Fibroblast of upper back skin (primary cell): ENCODE measurements around the gene WNT11.
A peak's percentile ranks its signal among the peaks of the same experiment; 100 is the strongest.

ENCODE experiments used
- DNase-seq: peaks from one replicate; pipeline ENCODE4 v3.0.0-alpha.2; 2013

WNT11 gene

DNA sequence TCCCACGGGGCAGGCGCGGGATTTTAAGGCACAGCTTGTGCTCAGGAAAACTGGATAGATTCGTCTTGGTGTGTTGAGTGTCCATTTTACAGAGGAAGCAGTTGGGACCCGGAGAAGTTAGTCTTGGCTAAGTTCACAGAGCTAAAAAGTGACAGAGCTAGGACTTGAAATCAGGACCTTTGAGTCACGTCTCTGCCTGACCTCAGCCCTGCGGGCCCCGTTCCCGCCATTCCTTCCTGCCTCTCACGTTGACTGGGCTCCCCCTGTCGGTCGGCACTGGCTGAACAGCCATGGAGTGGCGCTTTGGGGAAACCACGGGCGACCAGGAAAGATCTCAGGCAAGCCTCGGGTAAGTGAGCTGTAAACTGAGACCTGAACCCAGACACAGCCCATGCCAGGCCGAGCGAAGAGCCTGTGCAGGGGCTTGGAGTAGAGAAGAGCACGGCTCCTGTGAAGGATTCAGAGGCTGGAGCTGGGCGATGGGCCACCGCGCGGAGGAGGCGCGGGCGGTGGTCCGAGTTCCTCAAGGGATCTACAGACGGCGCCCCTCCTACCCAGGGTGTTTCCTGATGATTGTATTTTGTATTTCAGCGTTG lies 54.1 kb downstream of the WNT11 start:
- peak; percentile 70 for DNase-seq

DNA sequence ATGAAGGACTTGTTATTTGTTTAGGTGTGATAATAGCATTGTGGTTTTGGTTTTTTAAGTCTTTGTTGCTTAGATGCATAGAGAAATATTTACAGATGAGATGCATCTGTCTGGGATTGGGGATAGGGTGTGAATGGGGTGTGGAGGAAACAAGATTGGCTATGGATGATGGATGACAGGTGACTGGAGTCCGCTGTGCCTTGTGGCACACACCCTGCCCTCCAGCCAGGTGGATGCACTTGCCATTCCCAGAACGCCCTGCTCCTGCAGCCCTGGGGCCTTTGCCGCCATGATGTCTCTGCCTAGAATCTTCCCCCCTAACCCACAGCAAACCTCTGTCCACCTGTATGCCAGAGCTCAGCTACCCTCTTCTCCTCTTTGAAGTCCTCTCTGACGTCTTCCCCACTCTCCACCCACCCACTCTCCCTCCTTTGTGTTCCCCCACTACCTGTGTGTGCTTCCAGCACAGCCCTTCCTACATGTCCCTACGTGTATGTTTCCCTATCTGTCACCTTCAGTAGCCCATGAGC lies 54.7 kb downstream of the WNT11 start:
- DNase-seq = no peak

DNA sequence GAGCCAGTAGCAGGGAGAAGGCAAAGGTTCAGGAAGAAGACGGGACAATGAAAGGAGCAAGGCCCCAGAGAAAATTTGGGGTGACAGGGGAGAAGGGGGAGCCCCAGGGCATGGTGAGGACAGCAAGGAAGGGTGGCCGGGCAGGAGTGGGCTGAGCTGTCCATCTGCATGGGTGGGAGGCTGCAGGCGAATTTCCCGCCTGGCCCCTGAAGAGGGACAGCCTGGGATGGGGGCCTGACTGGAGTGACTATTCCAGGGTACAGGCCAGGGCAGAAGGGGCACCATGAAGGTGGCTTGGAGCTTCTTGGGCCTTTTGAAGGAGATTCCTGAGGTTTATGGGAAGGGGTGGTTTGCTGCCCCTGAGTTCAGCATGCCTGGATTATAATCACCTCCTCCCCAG lies 56.2 kb downstream of the WNT11 start:
- no peak for DNase-seq

DNA sequence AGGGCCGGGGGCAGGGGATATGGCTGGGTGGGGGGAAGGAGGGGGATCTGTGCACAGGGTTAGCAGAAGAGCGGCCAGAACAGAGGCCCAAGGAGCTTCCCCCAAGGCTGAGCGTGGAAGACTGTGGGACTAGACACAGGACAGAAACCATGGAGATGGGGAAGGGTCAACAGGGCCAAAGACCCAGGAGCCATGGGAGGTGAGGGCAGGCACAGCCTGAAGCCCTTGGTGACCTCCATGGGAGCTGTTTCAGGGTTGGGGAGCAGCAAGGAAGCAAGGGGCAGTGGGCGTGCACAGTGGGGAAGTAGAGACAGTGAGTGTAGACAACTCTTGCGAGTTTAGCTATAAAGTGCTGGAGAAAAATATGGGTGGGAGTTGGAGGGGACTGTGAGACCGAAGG lies 56.6 kb downstream of the WNT11 start:
- DNase-seq = no peak

DNA sequence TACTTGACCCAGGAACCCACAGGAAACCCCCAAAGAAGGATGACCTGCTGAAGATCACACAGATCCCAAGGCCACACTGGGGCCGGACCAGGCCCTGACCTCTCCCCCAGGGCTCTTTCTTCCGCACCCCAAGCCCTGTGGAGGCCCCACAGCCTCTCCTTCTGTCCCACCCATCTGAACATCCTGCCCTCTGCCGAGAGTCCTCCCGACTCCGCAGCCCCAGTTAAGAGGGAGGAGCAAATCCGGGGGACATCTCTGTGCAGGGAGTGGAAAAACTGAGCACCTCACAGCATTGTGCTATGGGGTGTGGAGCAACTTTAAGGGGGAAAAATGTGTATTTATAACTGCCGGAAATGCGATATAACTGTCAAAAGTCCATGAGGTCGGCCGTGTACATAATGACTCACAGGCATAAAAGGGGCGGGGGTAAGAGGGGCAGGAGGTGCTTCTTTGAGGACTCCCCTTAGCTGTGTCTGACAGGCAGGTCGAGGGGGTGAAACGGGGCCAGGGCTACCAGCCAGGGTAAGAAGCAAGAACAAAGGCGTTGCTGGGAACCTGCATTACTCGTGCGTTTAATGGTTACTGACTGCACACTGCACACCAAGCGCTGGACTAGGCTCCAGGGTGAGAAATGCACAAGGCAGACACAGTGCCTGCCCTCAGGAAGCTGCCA lies 57.2 kb downstream of the WNT11 start:
- no peak for DNase-seq

DNA sequence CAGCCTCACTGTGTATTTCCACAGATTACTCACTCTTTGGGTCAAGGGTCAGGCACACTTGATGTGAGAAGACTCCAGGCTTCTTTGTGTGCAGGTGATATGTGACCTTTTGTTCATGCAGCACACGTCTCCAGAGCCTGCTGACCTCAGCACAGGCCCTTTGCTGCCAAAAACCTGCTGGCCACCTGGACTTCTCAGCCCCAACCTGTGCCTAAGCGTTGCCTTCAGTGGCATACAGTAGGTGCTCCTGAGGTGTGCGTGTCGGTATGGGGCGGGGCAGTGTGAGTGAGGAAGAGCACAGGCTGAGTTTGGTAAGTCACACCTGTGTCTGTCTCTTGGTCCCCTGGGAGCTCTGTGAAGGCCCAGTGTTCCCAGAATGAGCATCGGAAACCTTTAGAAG lies 58.1 kb downstream of the WNT11 start:
- DNase-seq = no peak

DNA sequence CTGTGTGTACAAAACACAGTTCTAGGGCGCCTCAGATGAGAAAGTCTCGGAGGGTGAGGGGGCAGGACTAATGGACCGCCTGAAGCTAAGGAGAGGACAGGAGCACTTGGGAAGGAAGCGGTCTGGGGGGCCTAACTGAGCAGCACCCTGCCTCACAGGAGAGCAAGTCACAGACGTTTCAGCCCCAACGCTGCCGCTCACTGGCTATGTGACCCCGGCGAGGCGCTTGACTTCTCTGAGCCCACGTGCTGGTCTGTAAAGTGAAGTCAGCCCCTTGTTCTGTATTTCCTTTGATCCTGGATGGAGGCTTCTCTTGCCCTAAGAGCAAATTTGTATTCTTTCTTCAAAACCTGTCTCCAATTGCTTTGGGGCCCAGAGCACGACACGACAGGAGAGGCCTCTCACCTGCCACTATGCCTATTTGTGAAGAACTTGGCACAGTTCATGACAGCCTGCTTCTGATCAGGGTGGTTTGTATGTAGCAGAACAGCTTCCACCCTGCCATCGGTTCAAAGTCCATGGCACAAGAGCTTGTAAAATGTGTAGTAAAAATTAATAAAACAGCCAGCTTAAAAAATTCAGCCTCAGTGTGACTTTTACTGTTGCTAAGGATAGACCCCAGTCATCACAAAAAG lies 59.1 kb downstream of the WNT11 start:
- DNase-seq = no peak

DNA sequence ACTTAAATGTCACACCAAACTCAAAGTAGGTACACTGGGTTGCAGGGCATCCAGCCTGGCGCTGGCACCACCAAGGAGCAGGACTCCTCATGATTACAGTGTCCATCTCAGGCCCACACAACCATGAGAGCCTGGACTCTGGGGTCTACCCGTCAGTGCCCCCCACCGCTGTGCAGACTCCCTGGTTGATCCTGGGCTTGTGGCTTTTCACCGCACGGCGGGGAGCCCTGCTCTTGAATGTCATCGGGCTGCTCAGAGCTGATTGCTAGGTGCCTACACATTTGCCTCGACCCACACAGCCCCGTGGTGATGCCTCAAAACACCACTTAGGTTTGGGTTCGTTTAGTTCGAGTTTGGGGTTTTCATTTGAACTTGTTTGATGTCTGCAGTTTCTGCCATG lies 63.0 kb downstream of the WNT11 start:
- no peak for DNase-seq

DNA sequence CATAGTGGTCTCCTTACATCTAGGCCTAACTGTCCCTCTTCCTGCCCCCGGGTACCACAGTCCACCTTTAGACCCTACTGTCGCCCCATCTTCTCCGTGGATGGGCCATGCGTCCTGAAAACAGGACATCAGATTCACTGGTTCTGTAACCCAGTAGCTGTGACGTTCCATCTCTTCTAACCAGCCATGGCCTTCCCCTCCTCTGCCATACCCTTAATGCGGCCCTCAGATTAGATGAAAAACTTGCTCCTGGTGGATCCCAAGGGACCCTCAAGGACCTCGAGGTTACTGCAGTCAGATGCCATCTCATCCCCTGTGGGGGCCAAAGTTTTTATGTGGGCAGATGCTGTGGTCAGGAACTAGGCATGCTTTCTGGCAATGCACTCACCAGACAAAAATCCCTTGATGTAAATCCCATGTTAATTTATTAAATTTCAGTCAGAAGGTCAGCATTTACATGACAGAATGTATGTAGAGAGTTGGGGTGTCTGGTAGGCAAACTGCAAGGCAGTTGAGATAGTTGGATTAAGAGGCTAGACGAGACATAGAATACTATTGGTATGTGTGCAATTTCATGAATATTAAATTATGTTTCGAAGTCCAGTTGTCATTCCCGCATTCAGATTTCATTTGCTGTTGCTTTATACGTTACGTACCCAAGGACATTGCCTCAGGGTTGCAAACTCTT lies 64.3 kb downstream of the WNT11 start:
- DNase-seq = no peak

DNA sequence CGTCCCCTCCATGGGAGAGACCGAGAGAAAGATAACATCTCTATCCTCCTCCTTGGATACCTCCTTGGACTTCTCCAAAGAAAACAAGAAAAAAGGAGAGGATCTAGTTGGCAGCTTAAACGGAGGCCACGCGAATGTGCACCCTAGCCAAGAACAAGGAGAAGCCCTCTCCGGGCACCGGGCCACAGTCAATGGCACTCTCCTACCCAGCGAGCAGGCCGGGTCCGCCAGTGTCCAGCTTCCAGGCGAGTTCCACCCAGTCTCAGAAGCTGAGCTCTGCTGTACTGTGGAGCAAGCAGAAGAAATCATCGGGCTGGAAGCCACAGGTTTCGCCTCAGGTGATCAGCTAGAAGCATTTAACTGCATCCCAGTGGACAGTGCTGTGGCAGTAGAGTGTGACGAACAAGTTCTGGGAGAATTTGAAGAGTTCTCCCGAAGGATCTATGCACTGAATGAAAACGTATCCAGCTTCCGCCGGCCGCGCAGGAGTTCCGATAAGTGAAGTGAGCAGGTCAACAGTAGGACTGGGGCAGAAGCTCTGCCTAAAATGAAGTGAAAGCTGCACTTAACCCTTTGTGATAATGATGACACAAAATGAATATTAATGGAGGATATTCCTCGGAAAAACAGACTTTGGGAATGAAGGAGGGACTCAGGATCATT lies 65.3 kb downstream of the WNT11 start:
- DNase-seq = no peak

DNA sequence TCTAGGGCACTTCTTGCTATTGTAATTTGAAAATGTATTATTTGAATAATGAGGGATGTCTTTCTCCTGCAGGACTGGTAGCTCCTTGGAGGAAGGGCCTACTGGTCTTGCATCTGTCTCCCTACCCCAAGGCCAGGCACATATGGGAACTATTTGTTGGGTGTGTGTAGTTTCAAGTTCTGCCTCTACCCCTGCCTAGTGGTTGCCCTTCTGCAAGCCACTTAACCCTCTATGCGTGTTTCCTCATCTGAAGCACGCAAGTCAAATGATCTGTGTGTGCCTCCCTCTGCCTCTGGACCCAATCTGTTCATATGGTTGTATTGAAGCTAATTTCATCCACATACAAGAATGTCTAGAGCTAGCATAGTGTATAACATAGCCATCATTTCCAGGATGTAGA lies 67.0 kb downstream of the WNT11 start:
- no peak for DNase-seq
